HFFc6 (cell line): Measurements from ENCODE around the gene SLC8A1. TPM values are rescaled to one million over a fixed set of nuclear protein-coding genes. Genes with fewer than 3 reads are reported as not detected.
A peak's percentile ranks its signal among the peaks of the same experiment; 100 is the strongest.

ENCODE experiments used
- DNase-seq: peaks from one replicate; pipeline ENCODE4 v3.0.0-alpha.2; 2018
- H3K27ac Mint-ChIP-seq: 2 replicates; pipeline ENCODE4 v1.8.0; 2020; ENCODE audit warnings: mild to moderate bottlenecking, mixed read lengths
- H3K27me3 Mint-ChIP-seq: 2 replicates; pipeline ENCODE4 v1.8.0; 2021; ENCODE audit warnings: mild to moderate bottlenecking, moderate library complexity, mixed read lengths; ENCODE audit not compliant: insufficient read depth
- H3K36me3 Mint-ChIP-seq: 2 replicates; pipeline ENCODE4 v1.8.0; 2021; ENCODE audit warnings: low read depth, mixed read lengths
- H3K4me1 Mint-ChIP-seq: 2 replicates; pipeline ENCODE4 v1.8.0; 2020; ENCODE audit warnings: low read depth, mixed read lengths
- H3K4me3 Mint-ChIP-seq: 2 replicates; pipeline ENCODE4 v1.8.0; 2020; ENCODE audit warnings: mild to moderate bottlenecking, moderate library complexity, mixed read lengths
- H3K9me3 Mint-ChIP-seq: 2 replicates; pipeline ENCODE4 v1.8.0; 2020; ENCODE audit warnings: mild to moderate bottlenecking, mixed read lengths
- long read RNA-seq: library from polyadenylated mRNA; unstranded; transcript quantifications from one replicate; pipeline ENCODE4 v2.0.0, GENCODE V29; 2019
- total RNA-seq, 6 experiments: library from RNA; stranded (reverse); fragmentation: NEBNext Ultra II Directional; extraction: Animal tissue kit (Norgen Biotek cat#: 25700); gene quantifications; 2 replicates in 1 of 6; 3 replicates in 5 of 6; pipeline ENCODE4 v1.2.3, GENCODE V29; 2021
- TF ChIP-seq, protein P1 (sequence below): fragments of 200-600 bp; sonication (generic); IDR thresholded peaks from 2 replicates; pipeline ENCODE4 v1.5.0; 2021; ENCODE audit warnings: antibody characterized with exemption, mild to moderate bottlenecking

Gene SLC8A1
- 10 to 100 TPM; 71.5 to 96.9 (median 92.2) TPM for total RNA-seq
- long read RNA-seq, partial matches to known transcripts = 7 of 30 reads
- long read RNA-seq, other reads (novel, unspliced or antisense) = 23 of 30 reads

DNA sequence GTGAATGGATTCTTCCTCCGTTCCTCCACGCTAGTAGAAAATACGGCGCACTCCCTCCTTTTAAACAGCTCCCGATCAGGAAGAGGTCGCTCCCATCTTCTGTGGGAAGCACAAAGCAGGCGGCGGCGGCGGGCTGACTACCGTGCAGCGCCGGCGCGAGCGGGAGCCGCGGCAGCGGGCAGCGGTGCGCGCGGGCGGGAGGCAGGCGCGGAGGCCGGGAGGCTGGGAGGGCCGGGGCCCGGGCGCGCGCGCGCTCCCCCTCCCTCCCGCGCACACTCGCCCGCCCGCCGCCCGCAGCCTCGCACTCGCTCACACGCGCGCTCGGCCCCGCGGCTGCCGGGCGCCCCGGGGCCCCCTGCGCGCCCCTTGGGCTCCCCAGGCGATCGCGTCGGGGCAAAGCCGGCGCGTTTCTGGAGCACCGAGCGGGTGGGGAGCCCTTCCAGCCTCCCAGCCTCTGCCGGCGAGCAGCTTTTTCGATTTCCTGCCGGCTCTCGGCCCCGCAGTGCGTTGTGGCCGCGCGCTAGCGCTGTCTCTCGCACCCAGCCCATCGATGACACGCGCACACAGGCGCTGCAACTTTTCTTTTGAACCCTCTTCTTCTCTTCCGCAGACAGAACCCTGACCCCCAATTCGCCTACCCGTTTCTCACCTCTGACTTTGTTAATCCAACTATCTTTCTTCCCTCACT is at the start of gene SLC8A1:
TSS of gene SLC8A1 (minus strand) at position 173 of the 688 bp plus-strand sequence.
- Mint-ChIP-seq H3K4me1 (peaks cover 58% of the 10 kb centered on the region), H3K27me3 (no peaks in the 10 kb centered on the region), H3K4me3 (peak within 1 kb of the TSS; percentile 92), H3K9me3 (no peaks in the 10 kb centered on the region), H3K36me3 (peaks cover 6% of the 10 kb centered on the region; the same call in 1 of the 2 replicates), H3K27ac (peak within 1 kb of the TSS; percentile 90)
- TF ChIP-seq, protein P1, sequence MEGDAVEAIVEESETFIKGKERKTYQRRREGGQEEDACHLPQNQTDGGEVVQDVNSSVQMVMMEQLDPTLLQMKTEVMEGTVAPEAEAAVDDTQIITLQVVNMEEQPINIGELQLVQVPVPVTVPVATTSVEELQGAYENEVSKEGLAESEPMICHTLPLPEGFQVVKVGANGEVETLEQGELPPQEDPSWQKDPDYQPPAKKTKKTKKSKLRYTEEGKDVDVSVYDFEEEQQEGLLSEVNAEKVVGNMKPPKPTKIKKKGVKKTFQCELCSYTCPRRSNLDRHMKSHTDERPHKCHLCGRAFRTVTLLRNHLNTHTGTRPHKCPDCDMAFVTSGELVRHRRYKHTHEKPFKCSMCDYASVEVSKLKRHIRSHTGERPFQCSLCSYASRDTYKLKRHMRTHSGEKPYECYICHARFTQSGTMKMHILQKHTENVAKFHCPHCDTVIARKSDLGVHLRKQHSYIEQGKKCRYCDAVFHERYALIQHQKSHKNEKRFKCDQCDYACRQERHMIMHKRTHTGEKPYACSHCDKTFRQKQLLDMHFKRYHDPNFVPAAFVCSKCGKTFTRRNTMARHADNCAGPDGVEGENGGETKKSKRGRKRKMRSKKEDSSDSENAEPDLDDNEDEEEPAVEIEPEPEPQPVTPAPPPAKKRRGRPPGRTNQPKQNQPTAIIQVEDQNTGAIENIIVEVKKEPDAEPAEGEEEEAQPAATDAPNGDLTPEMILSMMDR = no peak
- DNase-seq = no peak

DNA sequence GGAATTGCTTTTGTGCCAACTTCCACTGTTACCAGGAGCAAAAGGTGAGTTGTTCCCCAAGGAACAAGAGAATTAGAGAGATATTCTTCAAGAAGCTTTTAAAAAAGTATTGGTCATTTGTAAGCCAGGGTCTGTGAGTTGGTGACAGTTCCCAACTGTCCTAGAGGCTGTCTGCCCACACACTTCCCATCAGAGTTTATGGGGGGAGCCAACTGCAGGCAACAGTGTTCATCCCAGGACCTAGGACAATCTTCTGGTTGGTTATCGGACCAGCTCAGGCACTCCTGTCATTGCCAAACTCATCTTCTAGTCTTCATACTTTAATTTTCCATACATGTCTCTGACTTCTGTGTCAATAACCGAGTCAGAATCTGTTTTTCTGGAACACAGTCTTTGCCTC is 47.5 kb upstream of the SLC8A1 start:
- Mint-ChIP-seq H3K27me3 (no peaks in the 10 kb centered on the region; the same call in none of the 2 replicates), H3K4me1 (peaks cover 17% of the 10 kb centered on the region), H3K27ac (no peak overlapping the region), H3K4me3 (no peak overlapping the region), H3K36me3 (no peaks in the 10 kb centered on the region), H3K9me3 (no peaks in the 10 kb centered on the region)
- DNase-seq = no peak
- TF ChIP-seq, protein P1 = no peak

DNA sequence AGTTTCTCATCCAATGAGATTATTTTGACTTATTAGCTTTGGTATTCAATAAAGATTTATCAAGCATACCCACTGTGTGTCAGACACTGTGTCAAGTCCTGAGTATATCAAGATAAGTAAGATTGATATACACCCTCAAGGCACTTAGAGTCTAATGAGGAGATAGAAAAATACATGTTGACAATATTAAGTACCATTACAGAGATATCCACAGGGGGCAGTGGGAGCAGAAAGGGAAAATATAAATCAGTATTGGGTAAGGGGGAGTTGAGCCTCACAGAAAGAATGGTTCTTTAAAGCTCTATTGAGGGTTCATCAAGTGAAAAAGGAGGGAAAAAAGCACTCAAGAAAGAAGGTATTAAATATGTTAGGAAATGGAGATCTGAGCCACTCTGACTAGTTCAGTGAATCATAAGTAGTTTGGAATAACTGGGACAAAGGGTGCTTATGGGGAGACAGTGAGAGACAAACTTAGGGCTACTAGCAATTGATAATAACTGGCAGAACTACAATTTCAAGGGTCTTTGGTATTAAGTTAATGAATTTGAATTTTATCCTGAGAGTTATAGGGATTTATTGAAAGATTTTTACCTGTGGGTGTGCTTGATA is 45.5 kb upstream of the SLC8A1 start:
- H3K4me3 Mint-ChIP-seq = no peak overlapping the region
- H3K27ac Mint-ChIP-seq = no peak overlapping the region
- TF ChIP-seq, protein P1 = peak; percentile 47
- H3K36me3 Mint-ChIP-seq = no peaks in the 10 kb centered on the region
- H3K4me1 Mint-ChIP-seq = peaks cover 17% of the 10 kb centered on the region
- H3K27me3 Mint-ChIP-seq = no peaks in the 10 kb centered on the region; the same call in 1 of the 2 replicates
- DNase-seq = no peak
- no peaks in the 10 kb centered on the region for H3K9me3 Mint-ChIP-seq

DNA sequence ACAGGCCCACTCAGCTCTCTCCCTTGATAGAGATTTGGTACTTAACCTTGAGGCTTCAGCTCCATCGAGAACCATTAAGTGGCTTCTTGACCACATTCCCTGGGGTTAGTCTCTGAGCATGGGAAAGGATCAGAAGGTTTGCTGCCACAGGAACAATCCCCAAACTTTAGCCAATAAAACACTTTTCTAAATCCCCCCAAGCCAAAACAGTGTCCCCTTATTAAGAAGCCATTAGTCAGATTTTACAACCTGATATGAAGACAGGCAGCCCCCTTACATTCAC is 37.7 kb upstream of the SLC8A1 start:
- Mint-ChIP-seq H3K4me1 (peaks cover 29% of the 10 kb centered on the region), H3K27ac (peak overlapping the region; percentile 87), H3K36me3 (no peaks in the 10 kb centered on the region), H3K4me3 (peak overlapping the region; percentile 88), H3K27me3 (no peaks in the 10 kb centered on the region; the same call in 1 of the 2 replicates), H3K9me3 (no peaks in the 10 kb centered on the region)
- TF ChIP-seq, protein P1 = no peak
- DNase-seq = no peak

DNA sequence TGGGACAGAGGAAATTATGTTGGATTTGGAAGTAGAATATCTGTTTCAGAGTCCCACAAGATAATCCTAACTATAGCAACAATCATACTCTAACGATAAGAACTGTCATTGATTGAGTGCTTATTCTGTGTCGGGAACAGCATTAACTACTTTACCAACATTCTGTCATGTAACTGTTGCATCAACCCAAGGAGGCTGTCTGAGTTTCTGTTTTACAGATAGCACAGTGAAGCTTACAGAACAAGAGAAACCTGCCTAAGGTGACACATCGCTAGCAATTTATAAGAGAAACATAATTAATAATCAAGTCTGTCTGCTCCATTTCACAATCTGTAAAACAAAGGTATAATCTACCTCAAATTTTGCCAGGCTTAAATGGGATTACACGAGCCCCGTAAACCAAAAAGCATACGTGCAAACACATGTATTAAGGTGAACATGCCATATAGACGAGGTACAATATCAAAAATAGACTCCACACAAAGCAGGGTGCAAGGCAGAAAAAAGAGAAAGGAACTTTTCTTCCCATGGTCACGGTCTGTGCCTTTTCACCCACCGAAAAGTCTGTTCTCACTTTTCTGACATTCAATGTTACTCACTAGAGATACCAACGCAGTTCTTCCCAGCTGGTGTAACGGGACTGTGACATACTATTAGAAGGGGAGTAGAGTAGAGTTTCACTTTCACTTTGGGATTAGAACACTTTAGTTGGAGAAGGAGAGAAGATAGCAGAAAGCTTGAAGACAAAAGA is 37.2 kb upstream of the SLC8A1 start:
- H3K9me3 Mint-ChIP-seq = no peaks in the 10 kb centered on the region
- no peaks in the 10 kb centered on the region for H3K36me3 Mint-ChIP-seq
- peaks cover 29% of the 10 kb centered on the region for H3K4me1 Mint-ChIP-seq
- peak overlapping the region; percentile 88 for H3K4me3 Mint-ChIP-seq
- DNase-seq = peak; percentile 25
- TF ChIP-seq, protein P1 = no peak
- H3K27ac Mint-ChIP-seq = peak overlapping the region; percentile 87
- no peaks in the 10 kb centered on the region; the same call in 1 of the 2 replicates for H3K27me3 Mint-ChIP-seq
